Muscle layer of duodenum (tissue), 2 donors: ENCODE measurements around the gene REEP3.
"Not testable (repeated sequence)": the region's sequence is repeated elsewhere in the genome, so short reads cannot be mapped to it uniquely, and the experiment has no call there.

Experiments
- H3K27ac ChIP-seq: one replicate; pipeline ENCODE4 v1.7.0; 2013; ENCODE audit warnings: mild to moderate bottlenecking, low read length
- H3K27me3 ChIP-seq: one replicate; pipeline ENCODE4 v1.7.0; 2013; ENCODE audit warnings: low read depth, mild to moderate bottlenecking, control low read depth, low read length
- H3K36me3 ChIP-seq, 2 donors: one replicate each; pipeline ENCODE4 v1.7.0; 2013; ENCODE audit warnings: low read length in 2 of 2, control low read depth in 1 of 2, mild to moderate bottlenecking in 1 of 2; ENCODE audit not compliant: insufficient read depth in 2 of 2, control insufficient read depth in 1 of 2
- H3K4me1 ChIP-seq, 2 donors: one replicate each; pipeline ENCODE4 v1.7.0; 2013; ENCODE audit warnings: low read length in 2 of 2, mild to moderate bottlenecking in 2 of 2, control low read depth in 1 of 2, moderate library complexity in 1 of 2; ENCODE audit not compliant: insufficient read depth in 2 of 2, control insufficient read depth in 1 of 2
- H3K4me3 ChIP-seq, 2 donors: one replicate each; pipeline ENCODE4 v1.7.0; 2013; ENCODE audit warnings: low read length in 2 of 2, low read depth in 1 of 2, mild to moderate bottlenecking in 1 of 2
- H3K9me3 ChIP-seq, 2 donors: one replicate each; pipeline ENCODE4 v1.7.0; 2013; ENCODE audit warnings: low read length in 2 of 2, control low read depth in 1 of 2, mild to moderate bottlenecking in 1 of 2; ENCODE audit not compliant: control insufficient read depth in 1 of 2
- donor health status: healthy.

The REEP3 gene

GRCh38 chr10:63492317-63492690 lies 28.9 kb upstream of the REEP3 start:
- not testable (repeated sequence) for H3K36me3 ChIP-seq, H3K27me3 ChIP-seq, H3K9me3 ChIP-seq, H3K4me3 ChIP-seq, H3K27ac ChIP-seq
- peaks cover 0 to 10% of the 10 kb centered on the region in 2 donors for H3K4me1 ChIP-seq

- no peak overlapping the region for H3K27ac ChIP-seq
- no peak overlapping the region for H3K4me3 ChIP-seq
Observed at GRCh38 chr10:63493004-63493403, 28.2 kb upstream of the REEP3 start.

GRCh38 chr10:63494951-63495350 lies 26.2 kb upstream of the REEP3 start:
- peaks cover 4 to 7% of the 10 kb centered on the region in 2 donors for H3K36me3 ChIP-seq
- H3K9me3 ChIP-seq: no peaks in the 10 kb centered on the region
- no peak overlapping the region for H3K27ac ChIP-seq
- peaks cover 0 to 15% of the 10 kb centered on the region in 2 donors for H3K4me1 ChIP-seq
- no peak overlapping the region for H3K4me3 ChIP-seq
- no peaks in the 10 kb centered on the region for H3K27me3 ChIP-seq

More at GRCh38 chr10:63493004-63493403, 28.2 kb upstream of the REEP3 start:
- peaks cover 0 to 14% of the 10 kb centered on the region in 2 donors for H3K4me1 ChIP-seq
- H3K36me3 ChIP-seq: peaks cover 4 to 7% of the 10 kb centered on the region in 2 donors
- H3K27me3 ChIP-seq: no peaks in the 10 kb centered on the region
- no peaks in the 10 kb centered on the region for H3K9me3 ChIP-seq

- no peak overlapping the region for H3K4me3 ChIP-seq
- H3K4me1 ChIP-seq: peaks cover 0 to 12% of the 10 kb centered on the region in 2 donors
- no peaks in the 10 kb centered on the region for H3K9me3 ChIP-seq
- no peak overlapping the region for H3K27ac ChIP-seq
- H3K27me3 ChIP-seq: no peaks in the 10 kb centered on the region
- H3K36me3 ChIP-seq: peaks cover 4 to 7% of the 10 kb centered on the region in 2 donors
Observed at GRCh38 chr10:63496561-63496960, 24.6 kb upstream of the REEP3 start.

- no peak overlapping the region for H3K4me3 ChIP-seq
- peaks cover 4 to 7% of the 10 kb centered on the region in 2 donors for H3K36me3 ChIP-seq
- no peaks in the 10 kb centered on the region for H3K27me3 ChIP-seq
- no peak overlapping the region for H3K27ac ChIP-seq
- peaks cover 0 to 5% of the 10 kb centered on the region in 2 donors for H3K4me1 ChIP-seq
- H3K9me3 ChIP-seq: no peaks in the 10 kb centered on the region
Observed at GRCh38 chr10:63497321-63497720, 23.9 kb upstream of the REEP3 start.

- H3K4me1 ChIP-seq: peaks cover 0 to 8% of the 10 kb centered on the region in 2 donors
- no peak overlapping the region for H3K4me3 ChIP-seq
- H3K36me3 ChIP-seq: peaks cover 4 to 7% of the 10 kb centered on the region in 2 donors
- H3K9me3 ChIP-seq: no peaks in the 10 kb centered on the region
- H3K27me3 ChIP-seq: no peaks in the 10 kb centered on the region
- H3K27ac ChIP-seq: no peak overlapping the region
Observed at GRCh38 chr10:63498665-63499064, 22.5 kb upstream of the REEP3 start.

- H3K9me3 ChIP-seq, H3K4me3 ChIP-seq, H3K4me1 ChIP-seq, H3K27ac ChIP-seq, H3K36me3 ChIP-seq, H3K27me3 ChIP-seq: not testable (repeated sequence)
Observed at GRCh38 chr10:63500551-63500950, 20.6 kb upstream of the REEP3 start.

GRCh38 chr10:63501954-63502353 lies 19.2 kb upstream of the REEP3 start:
- Histone ChIP-seq H3K27ac (no peak overlapping the region), H3K27me3 (no peaks in the 10 kb centered on the region), H3K4me1 (peaks cover 0 to 18% of the 10 kb centered on the region in 2 donors)

GRCh38 chr10:63502832-63503231 lies 18.4 kb upstream of the REEP3 start:
- H3K4me1 ChIP-seq: peaks cover 0 to 16% of the 10 kb centered on the region in 2 donors

More at GRCh38 chr10:63501954-63502353, 19.2 kb upstream of the REEP3 start:
- Histone ChIP-seq H3K36me3 (no peaks in the 10 kb centered on the region), H3K9me3 (no peaks in the 10 kb centered on the region), H3K4me3 (no peak overlapping the region)

GRCh38 chr10:63503395-63503794 lies 17.8 kb upstream of the REEP3 start:
- no peaks in the 10 kb centered on the region for H3K27me3 ChIP-seq
- peaks cover 0 to 13% of the 10 kb centered on the region in 2 donors for H3K4me1 ChIP-seq
- no peak overlapping the region for H3K4me3 ChIP-seq
- no peaks in the 10 kb centered on the region for H3K36me3 ChIP-seq
- H3K27ac ChIP-seq: no peak overlapping the region
- no peaks in the 10 kb centered on the region for H3K9me3 ChIP-seq

More at GRCh38 chr10:63502832-63503231, 18.4 kb upstream of the REEP3 start:
- no peaks in the 10 kb centered on the region for H3K27me3 ChIP-seq
- H3K27ac ChIP-seq: no peak overlapping the region
- H3K36me3 ChIP-seq: no peaks in the 10 kb centered on the region
- H3K9me3 ChIP-seq: no peaks in the 10 kb centered on the region
- no peak overlapping the region for H3K4me3 ChIP-seq

GRCh38 chr10:63504145-63504881 lies 16.9 kb upstream of the REEP3 start:
- Histone ChIP-seq H3K27ac (no peak overlapping the region), H3K36me3 (no peaks in the 10 kb centered on the region), H3K4me1 (peaks cover 0 to 13% of the 10 kb centered on the region in 2 donors), H3K9me3 (no peaks in the 10 kb centered on the region), H3K27me3 (no peaks in the 10 kb centered on the region), H3K4me3 (no peak overlapping the region)

- no peaks in the 10 kb centered on the region for H3K36me3 ChIP-seq
- H3K27ac ChIP-seq: no peak overlapping the region
- no peaks in the 10 kb centered on the region for H3K9me3 ChIP-seq
Observed at GRCh38 chr10:63505562-63505961, 15.6 kb upstream of the REEP3 start.

More at GRCh38 chr10:63505562-63505961, 15.6 kb upstream of the REEP3 start:
- Histone ChIP-seq H3K4me3 (no peak overlapping the region), H3K4me1 (peaks cover 0 to 13% of the 10 kb centered on the region in 2 donors), H3K27me3 (no peaks in the 10 kb centered on the region)
